Gastrocnemius medialis (tissue), 4 donors: ENCODE measurements around the gene KLHL33. TPM values are rescaled to one million over a fixed set of nuclear protein-coding genes. Genes with fewer than 3 reads are reported as not detected.

ENCODE experiments used
- total RNA-seq, 4 donors: library from RNA; depleted of rRNA; stranded (reverse); fragments of >200 nt; gene quantifications; one replicate each; pipeline versions ENCODE4 v1.1.0 to v1.2.3, GENCODE V29; 2016

The KLHL33 gene
- total RNA-seq, 4 donors from 2014 or later: 1.9 to 4.7 (median 3.5) TPM

Other genes starting within 250 kb of the KLHL33 start
- gene OR11G2, start 245.3 kb downstream of the KLHL33 start, total RNA-seq: not detected
- gene OR11H6, start 212.5 kb downstream of the KLHL33 start, total RNA-seq: not detected
- not detected for gene OR11H7, start 207.2 kb downstream of the KLHL33 start, total RNA-seq
- gene OR11H4, start 196.9 kb downstream of the KLHL33 start, total RNA-seq: not detected
- gene TTC5, start 130.2 kb downstream of the KLHL33 start, total RNA-seq: 1 to 10 TPM; 3.7 to 6.3 (median 4.8) TPM
- 10 to 100 TPM; 15.7 to 42.9 (median 30.2) TPM for gene CCNB1IP1, start 102.9 kb downstream of the KLHL33 start, total RNA-seq
- gene PARP2, start 92.5 kb downstream of the KLHL33 start, total RNA-seq: 10 to 100 TPM in 1 of 4 donors, 1 to 10 TPM in 3; 5.1 to 15.0 (median 7.0) TPM
- gene TEP1, start 22.7 kb downstream of the KLHL33 start, total RNA-seq: 10 to 100 TPM in 2 of 4 donors, 1 to 10 TPM in 2; 7.2 to 25.7 (median 12.0) TPM
- 10 to 100 TPM; 15.8 to 21.7 (median 20.5) TPM for gene OSGEP, start 18.6 kb upstream of the KLHL33 start, total RNA-seq
- 100 to 1,000 TPM in 2 of 4 donors, 10 to 100 TPM in 2; 65.6 to 132 (median 94.2) TPM for gene APEX1, start 19.1 kb upstream of the KLHL33 start, total RNA-seq
- gene PIP4P1, start 25.3 kb upstream of the KLHL33 start, total RNA-seq: 10 to 100 TPM; 18.8 to 38.5 (median 21.7) TPM
- gene PNP, start 33.2 kb upstream of the KLHL33 start, total RNA-seq: 1 to 10 TPM; 1.6 to 7.5 (median 3.0) TPM
- not detected for gene RNASE10, start 69.4 kb upstream of the KLHL33 start, total RNA-seq
- gene RNASE9, start 124.9 kb upstream of the KLHL33 start, total RNA-seq: not detected
- not detected for gene RNASE11, start 151.8 kb upstream of the KLHL33 start, total RNA-seq
- not detected for gene RNASE12, start 155.2 kb upstream of the KLHL33 start, total RNA-seq
- gene OR6S1, start 205.5 kb upstream of the KLHL33 start, total RNA-seq: not detected
- 10 to 100 TPM; 12.2 to 21.3 (median 18.9) TPM for gene RNASE4, start 248.4 kb upstream of the KLHL33 start, total RNA-seq